NCI-H2107 treated with DMSO at 0.1 percent for 48 hours (cell line): ENCODE results near the gene GARIN5B.
A peak's percentile ranks its signal among the peaks of the same experiment; 100 is the strongest.
"Not testable (repeated sequence)": the region's sequence is repeated elsewhere in the genome, so short reads cannot be mapped to it uniquely, and the experiment has no call there.

Source experiments
- DNase-seq: peaks from one replicate; lab custom pipeline; 2025; ENCODE audit not compliant: unreplicated experiment; lab: John Stamatoyannopoulos, UW

Gene GARIN5B

GRCh38 chr19:55362990-55363716, at the start of gene GARIN5B:
Gene GARIN5B, minus strand, starts transcription at chr19:55363260. Its CDS starts 194 bp downstream, at chr19:55363066.
- DNase-seq, result no peak

- DNase-seq, result no peak
These were observed 47.1 kb upstream of the GARIN5B start for GRCh38 chr19:55410168-55410567.

- DNase-seq, result not testable (repeated sequence)
These were observed 46.1 kb upstream of the GARIN5B start for GRCh38 chr19:55409179-55409578.

- no peak for DNase-seq
These were observed 45.4 kb upstream of the GARIN5B start for GRCh38 chr19:55408533-55408872.

- DNase-seq, result peak; percentile 94
These were observed 44.9 kb upstream of the GARIN5B start for GRCh38 chr19:55407800-55408532.

GRCh38 chr19:55407550-55407799, 44.4 kb upstream of the GARIN5B start, which contains the start of gene UBE2S:
Gene UBE2S, minus strand, starts transcription at chr19:55407788. Its CDS starts 199 bp downstream, at chr19:55407589.
- DNase-seq, result not testable (repeated sequence)

GRCh38 chr19:55406826-55407549, 43.9 kb upstream of the GARIN5B start:
- DNase-seq, result no peak

GRCh38 chr19:55406091-55406825, 43.2 kb upstream of the GARIN5B start:
- DNase-seq, result no peak

- DNase-seq, result no peak
These were observed 42.6 kb upstream of the GARIN5B start for GRCh38 chr19:55405638-55406037.

- no peak for DNase-seq
These were observed 39.4 kb upstream of the GARIN5B start for GRCh38 chr19:55402509-55402908.

- DNase-seq, result not testable (repeated sequence)
These were observed 38.3 kb upstream of the GARIN5B start for GRCh38 chr19:55401390-55401789.

GRCh38 chr19:55400281-55401087, 37.4 kb upstream of the GARIN5B start:
- no peak for DNase-seq

- DNase-seq, result no peak
These were observed 35.3 kb upstream of the GARIN5B start for GRCh38 chr19:55398200-55398925.

- DNase-seq, result no peak
These were observed 30.0 kb upstream of the GARIN5B start for GRCh38 chr19:55392820-55393761.

- DNase-seq, result no peak
These were observed 28.9 kb upstream of the GARIN5B start for GRCh38 chr19:55391702-55392615.

GRCh38 chr19:55391191-55391670, 28.2 kb upstream of the GARIN5B start:
- no peak for DNase-seq

GRCh38 chr19:55390461-55390880, 27.4 kb upstream of the GARIN5B start:
- no peak for DNase-seq
